ENCODE measurements around the gene MFSD2A. TPM values are rescaled to one million over a fixed set of nuclear protein-coding genes. Genes with fewer than 3 reads are reported as not detected.

MFSD2A gene
- total RNA-seq: 2.0 and 4.0 TPM in 2 replicates

DNA sequence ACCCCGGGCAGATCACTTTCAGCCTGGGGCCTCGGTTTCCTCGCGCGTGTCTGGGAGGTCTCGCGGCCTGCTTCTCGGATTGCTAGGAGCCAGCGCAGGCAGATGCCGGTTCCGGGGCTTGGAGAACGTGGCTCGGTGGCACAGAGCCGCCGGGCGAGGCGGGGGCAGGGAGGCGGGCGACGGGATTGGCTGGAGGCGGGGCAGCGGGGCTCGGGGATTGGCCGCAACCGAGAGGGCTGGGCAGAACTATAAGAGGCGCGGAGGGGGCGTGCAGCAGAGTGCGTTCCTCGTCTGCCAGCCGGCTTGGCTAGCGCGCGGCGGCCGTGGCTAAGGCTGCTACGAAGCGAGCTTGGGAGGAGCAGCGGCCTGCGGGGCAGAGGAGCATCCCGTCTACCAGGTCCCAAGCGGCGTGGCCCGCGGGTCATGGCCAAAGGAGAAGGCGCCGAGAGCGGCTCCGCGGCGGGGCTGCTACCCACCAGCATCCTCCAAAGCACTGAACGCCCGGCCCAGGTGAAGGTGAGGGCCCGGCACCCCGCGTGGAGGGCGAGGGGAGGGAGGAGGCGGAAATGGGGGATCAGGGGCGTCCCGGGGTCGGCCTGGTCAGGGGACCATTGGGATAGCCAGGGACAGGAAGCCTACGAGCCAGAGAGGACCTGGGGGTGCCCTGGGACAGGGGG lies at the start of gene MFSD2A:
Gene MFSD2A, plus strand, starts transcription at position 276 of the 677 bp plus-strand sequence. Its CDS starts 148 bp downstream, at position 424.

Other genes starting within 250 kb of the MFSD2A start
- 41.8 and 43.2 TPM in 2 replicates for gene PPIE, start 216.3 kb upstream of the MFSD2A start, total RNA-seq
- gene OXCT2, start 183.8 kb upstream of the MFSD2A start, total RNA-seq: 1.5 and 1.6 TPM in 2 replicates
- gene BMP8B, start 166.3 kb upstream of the MFSD2A start, total RNA-seq: not detected in 2 replicates
- gene TRIT1, start 71.6 kb upstream of the MFSD2A start, total RNA-seq: 15.0 and 16.6 TPM in 2 replicates
- 0.15 and 0.50 TPM in 2 replicates for gene MYCL, start 53.2 kb upstream of the MFSD2A start, total RNA-seq
- gene CAP1, start 85.6 kb downstream of the MFSD2A start, total RNA-seq: 346 and 365 TPM in 2 replicates
- gene PPT1, start 142.1 kb downstream of the MFSD2A start, total RNA-seq: 47.0 and 47.2 TPM in 2 replicates
- 5.1 and 5.9 TPM in 2 replicates for gene RLF, start 206.2 kb downstream of the MFSD2A start, total RNA-seq